Tibial artery (tissue), 4 donors: ENCODE data around the gene CROCC2.
A peak's percentile ranks its signal among the peaks of the same experiment; 100 is the strongest.

Experiments
- DNase-seq, 2 donors: peaks; one replicate each; pipeline ENCODE4 v3.0.0-alpha.2; 2019
- H3K27ac ChIP-seq, 2 donors: fragments of 200-600 bp; sonication (generic) in 1 of 2; 1 replicate in 1 of 2; 2 replicates in 1 of 2; pipeline ENCODE4 v1.5.1; 2018 to 2019; ENCODE audit warnings: mild to moderate bottlenecking in 1 of 2
- H3K27me3 ChIP-seq, 2 donors: fragments of 200-600 bp; sonication (generic) in 1 of 2; one replicate each; pipeline versions ENCODE4 v1.5.1 to v1.6.0; 2016 to 2019
- H3K36me3 ChIP-seq, 3 donors: fragments of 200-600 bp; sonication (generic) in 2 of 3; one replicate each; pipeline ENCODE4 v1.5.1; 2016 to 2019; ENCODE audit warnings: mild to moderate bottlenecking in 2 of 3
- H3K4me1 ChIP-seq, 4 donors: fragments of 200-600 bp; sonication (generic) in 2 of 4; 1 replicate in 3 of 4; 2 replicates in 1 of 4; pipeline ENCODE4 v1.5.1; 2016 to 2019
- H3K4me3 ChIP-seq, 2 donors: fragments of 200-600 bp; sonication (generic) in 1 of 2; 1 replicate in 1 of 2; 2 replicates in 1 of 2; pipeline ENCODE4 v1.5.1; 2018 to 2019; ENCODE audit warnings: mild to moderate bottlenecking in 2 of 2
- H3K9me3 ChIP-seq, 3 donors: fragments of 200-600 bp; sonication (generic) in 1 of 3; one replicate each; pipeline ENCODE4 v1.5.1; 2016 to 2019
- intact Hi-C: fragments of 100-400 bp; cut with DNase I; formaldehyde crosslinking; loops from one replicate; pipeline ENCODE4 v1.15.0; 2023; ENCODE audit warnings: low total_unique reads
- TF ChIP-seq, protein P1 (sequence below), 2 experiments: fragments of 200-600 bp in 1 of 2; fragments of 450-650 bp in 1 of 2; IDR thresholded peaks; one replicate each; pipeline ENCODE4 v1.5.1; 2017 to 2019; ENCODE audit warnings: antibody characterized with exemption in 2 of 2, mild to moderate bottlenecking in 1 of 2, moderate library complexity in 1 of 2

The CROCC2 gene

DNA sequence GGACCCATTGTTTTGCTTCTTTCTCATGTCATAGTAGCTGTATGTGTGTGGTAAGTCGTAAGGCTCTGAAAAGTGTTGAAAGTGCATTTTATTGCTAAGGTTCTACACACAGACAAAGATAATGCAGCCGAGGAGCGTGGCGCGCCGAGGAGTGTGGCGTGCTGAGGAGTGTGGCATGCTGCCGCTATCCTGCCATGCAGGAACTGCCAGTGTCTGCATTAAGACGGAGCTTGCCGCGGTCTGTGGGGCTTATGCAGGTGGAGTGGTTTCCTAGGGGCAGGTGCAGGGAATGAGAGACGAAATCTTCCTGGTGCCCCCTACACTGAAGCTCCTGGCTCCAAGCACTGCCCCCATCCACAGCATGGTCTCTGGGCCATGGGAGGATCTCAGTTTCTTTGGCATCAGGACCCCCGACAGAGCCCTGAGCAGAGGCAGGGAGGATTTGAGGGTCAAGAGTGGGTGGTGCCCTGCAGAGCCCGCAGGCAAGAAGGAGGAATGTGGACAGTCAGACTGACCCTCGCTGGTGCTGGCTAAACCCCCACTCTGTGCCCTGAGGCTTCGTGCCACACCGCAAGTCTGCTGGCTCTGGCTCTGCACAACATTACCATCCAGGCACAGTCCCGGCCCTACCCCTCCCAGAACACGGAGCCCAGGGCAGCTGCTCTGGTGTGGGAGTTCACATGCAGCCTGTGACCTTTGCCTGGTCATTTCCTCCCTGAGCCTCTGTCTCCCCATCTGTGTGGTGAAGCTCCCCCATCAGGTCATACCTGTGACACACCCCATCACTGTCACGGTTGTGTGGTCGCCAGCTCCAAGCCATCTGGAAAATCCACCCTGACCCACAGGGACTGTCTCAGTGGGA, 95.5 kb downstream of the CROCC2 start:
- peaks cover 0 to 24% (median 17%) of the 10 kb centered on the region in 3 donors for H3K9me3 ChIP-seq
- DNase-seq = peak in 1 of 2 donors; percentile 64
- H3K27ac ChIP-seq = no peak overlapping the region
- no peaks in the 10 kb centered on the region for H3K27me3 ChIP-seq
- peaks cover 0 to 42% (median 22%) of the 10 kb centered on the region in 4 donors for H3K4me1 ChIP-seq
- peaks cover 16 to 40% (median 17%) of the 10 kb centered on the region in 3 donors for H3K36me3 ChIP-seq
- TF ChIP-seq, protein P1, sequence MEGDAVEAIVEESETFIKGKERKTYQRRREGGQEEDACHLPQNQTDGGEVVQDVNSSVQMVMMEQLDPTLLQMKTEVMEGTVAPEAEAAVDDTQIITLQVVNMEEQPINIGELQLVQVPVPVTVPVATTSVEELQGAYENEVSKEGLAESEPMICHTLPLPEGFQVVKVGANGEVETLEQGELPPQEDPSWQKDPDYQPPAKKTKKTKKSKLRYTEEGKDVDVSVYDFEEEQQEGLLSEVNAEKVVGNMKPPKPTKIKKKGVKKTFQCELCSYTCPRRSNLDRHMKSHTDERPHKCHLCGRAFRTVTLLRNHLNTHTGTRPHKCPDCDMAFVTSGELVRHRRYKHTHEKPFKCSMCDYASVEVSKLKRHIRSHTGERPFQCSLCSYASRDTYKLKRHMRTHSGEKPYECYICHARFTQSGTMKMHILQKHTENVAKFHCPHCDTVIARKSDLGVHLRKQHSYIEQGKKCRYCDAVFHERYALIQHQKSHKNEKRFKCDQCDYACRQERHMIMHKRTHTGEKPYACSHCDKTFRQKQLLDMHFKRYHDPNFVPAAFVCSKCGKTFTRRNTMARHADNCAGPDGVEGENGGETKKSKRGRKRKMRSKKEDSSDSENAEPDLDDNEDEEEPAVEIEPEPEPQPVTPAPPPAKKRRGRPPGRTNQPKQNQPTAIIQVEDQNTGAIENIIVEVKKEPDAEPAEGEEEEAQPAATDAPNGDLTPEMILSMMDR (IDR thresholded peaks at IDR 0.05) = no peak
- H3K4me3 ChIP-seq = no peak overlapping the region
- intact Hi-C loops = no loop called here

DNA sequence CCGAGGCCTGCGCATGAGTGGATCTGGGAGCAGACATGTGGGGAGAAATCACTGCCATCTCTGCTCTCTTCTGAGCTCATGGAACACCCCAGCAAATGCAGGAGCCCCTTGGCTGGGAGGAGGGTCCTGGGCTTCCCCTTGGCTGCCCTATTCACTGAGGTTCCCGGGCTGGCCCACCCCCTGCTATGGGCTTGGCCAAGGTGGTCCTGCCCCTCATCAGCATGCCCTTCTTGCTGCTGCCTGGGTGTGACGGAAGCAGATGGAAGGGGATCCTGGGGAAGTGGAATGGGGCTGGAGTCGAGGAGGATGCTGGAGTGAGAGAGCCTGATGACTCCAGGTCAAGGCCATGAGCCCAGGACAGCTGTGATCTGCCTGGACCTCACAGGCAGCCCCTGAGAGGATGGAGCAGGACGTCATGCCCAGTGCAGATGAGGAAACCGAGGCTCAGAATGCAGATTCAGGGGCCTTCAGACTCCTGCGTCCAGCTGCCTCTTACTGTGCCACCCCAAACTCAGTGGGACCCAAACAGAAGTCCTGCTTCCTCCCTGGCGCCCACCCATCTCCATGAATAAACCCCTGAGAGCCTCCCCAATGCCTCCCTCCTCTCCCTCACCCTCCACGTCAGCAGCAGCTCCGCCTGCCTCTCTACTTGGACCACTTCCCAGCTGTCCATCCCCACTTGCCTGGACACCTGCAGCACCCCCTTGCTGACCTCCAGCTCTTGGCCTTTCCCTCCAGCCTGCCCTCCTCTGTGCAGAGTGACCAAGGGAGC, 96.3 kb downstream of the CROCC2 start:
- H3K27me3 ChIP-seq = no peaks in the 10 kb centered on the region

DNA sequence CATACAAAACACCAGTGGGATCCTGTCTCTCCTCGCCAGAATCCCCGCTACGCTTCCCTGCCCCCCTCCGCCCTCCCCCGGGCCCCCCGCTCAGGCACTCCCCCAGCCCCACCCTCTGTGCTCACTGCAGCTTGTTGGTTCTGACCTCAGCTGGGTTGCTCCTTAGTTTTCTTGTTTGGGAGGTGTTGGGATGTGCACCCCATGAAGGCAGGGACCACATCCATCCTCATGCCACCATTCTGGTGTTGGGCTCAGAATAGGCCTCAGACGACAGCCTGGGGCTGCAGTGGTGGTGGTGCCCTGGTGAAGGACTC, 96.9 kb downstream of the CROCC2 start:
- Histone ChIP-seq H3K27me3 (no peaks in the 10 kb centered on the region), H3K36me3 (peaks cover 16 to 40% (median 17%) of the 10 kb centered on the region in 3 donors), H3K9me3 (peaks cover 0 to 24% (median 17%) of the 10 kb centered on the region in 3 donors), H3K27ac (no peak overlapping the region), H3K4me1 (peaks cover 0 to 29% (median 9%) of the 10 kb centered on the region in 4 donors), H3K4me3 (no peak overlapping the region)
- intact Hi-C loops = no loop called here
- TF ChIP-seq, protein P1 (IDR thresholded peaks at IDR 0.05) = no peak
- DNase-seq = no peak

More for the DNA sequence above, 96.3 kb downstream of the CROCC2 start:
- TF ChIP-seq, protein P1 (IDR thresholded peaks at IDR 0.05) = no peak
- Histone ChIP-seq H3K4me3 (no peak overlapping the region), H3K27ac (no peak overlapping the region), H3K9me3 (peaks cover 0 to 24% (median 17%) of the 10 kb centered on the region in 3 donors), H3K4me1 (peaks cover 0 to 35% (median 15%) of the 10 kb centered on the region in 4 donors), H3K36me3 (peaks cover 16 to 40% (median 17%) of the 10 kb centered on the region in 3 donors)
- DNase-seq = no peak
- intact Hi-C loops = no loop called here

DNA sequence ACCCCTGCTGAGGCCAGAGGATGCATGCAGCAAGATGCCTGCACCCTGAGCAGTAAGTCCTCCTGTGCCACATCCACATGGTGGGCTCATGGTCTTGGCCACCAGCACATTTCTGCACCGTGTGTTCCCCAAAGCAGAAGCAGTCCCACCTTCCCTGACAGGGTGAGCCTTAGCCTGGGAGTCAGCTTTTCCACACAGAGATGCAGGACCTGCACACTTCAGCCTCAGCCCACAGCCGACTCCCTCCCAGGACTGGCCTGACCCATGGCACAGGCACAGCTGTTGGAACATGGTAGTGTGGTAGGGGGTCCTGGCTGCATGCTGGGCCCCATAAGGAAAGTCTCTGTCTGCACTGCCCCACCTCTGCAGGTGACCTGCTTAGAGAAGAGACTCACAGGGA, 97.2 kb downstream of the CROCC2 start:
- intact Hi-C loops = no loop called here
- Histone ChIP-seq H3K4me3 (no peak overlapping the region), H3K27ac (no peak overlapping the region), H3K9me3 (peaks cover 0 to 24% (median 17%) of the 10 kb centered on the region in 3 donors), H3K36me3 (peaks cover 16 to 40% (median 17%) of the 10 kb centered on the region in 3 donors), H3K27me3 (no peaks in the 10 kb centered on the region), H3K4me1 (peaks cover 0 to 26% (median 9%) of the 10 kb centered on the region in 4 donors)
- no peak for DNase-seq
- TF ChIP-seq, protein P1 (IDR thresholded peaks at IDR 0.05) = no peak

DNA sequence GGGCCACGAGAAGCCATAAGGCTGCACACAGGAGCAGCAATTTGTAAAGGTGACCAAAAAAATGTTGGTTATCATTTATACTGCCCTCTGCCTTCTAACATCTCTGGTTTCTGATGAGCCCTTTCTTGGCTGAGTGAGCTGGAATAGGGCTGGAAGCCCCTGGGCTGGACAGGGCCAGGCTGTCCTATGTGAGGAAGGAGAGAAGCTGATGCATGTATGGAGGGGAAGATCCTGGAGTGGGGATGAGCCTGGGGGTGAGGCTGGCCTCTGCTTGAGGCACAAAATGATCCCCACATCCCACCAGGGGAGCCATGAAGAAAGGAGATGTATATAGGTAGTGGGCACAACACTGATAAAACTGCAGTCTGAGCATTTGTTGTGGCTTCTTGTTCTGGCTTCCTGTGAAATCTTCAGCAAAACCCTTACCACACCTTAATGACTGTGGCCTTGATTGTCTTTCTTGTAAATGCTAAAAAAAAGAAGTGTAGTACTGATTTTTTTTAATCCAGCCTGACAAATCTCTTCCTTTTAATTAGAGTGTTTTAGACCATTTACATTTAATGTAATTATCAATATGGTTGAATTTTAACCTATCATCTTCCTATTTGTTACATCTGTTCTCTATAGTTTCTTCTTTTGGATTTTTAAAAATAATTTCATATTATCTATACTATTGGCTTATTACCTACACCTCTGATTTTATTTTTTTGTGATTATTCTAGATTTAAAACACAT, 97.9 kb downstream of the CROCC2 start:
- peaks cover 0 to 28% (median 9%) of the 10 kb centered on the region in 4 donors for H3K4me1 ChIP-seq
- H3K27ac ChIP-seq = no peak overlapping the region
- no peak for DNase-seq
- no peaks in the 10 kb centered on the region for H3K27me3 ChIP-seq
- H3K36me3 ChIP-seq = peaks cover 16 to 40% (median 17%) of the 10 kb centered on the region in 3 donors
- peaks cover 0 to 24% (median 17%) of the 10 kb centered on the region in 3 donors for H3K9me3 ChIP-seq
- TF ChIP-seq, protein P1 (IDR thresholded peaks at IDR 0.05) = no peak
- intact Hi-C loops = no loop called here
- H3K4me3 ChIP-seq = no peak overlapping the region
